Activated T-cell treated with anti-CD3 and anti-CD28 coated beads, Interleukin-2, amount 50 U/mL, for 4 hours (primary cell): ENCODE results near the gene SPATA13. TPM values are rescaled to one million over a fixed set of nuclear protein-coding genes. Genes with fewer than 3 reads are reported as not detected.

Experiments used
- ATAC-seq, 2 donors: fragments of 200-7000 bp; cut with Tn5 transposase; one replicate each; pipeline ENCODE4 v1.10.0; 2021
- DNase-seq: peaks from one replicate; pipeline ENCODE4 v3.0.0-alpha.2; 2020
- H3K27me3 Mint-ChIP-seq: one replicate; pipeline ENCODE4 v1.8.0; 2021; ENCODE audit warnings: low read depth, mixed read lengths
- H3K36me3 Mint-ChIP-seq: one replicate; pipeline ENCODE4 v1.8.0; 2022; ENCODE audit warnings: mixed read lengths; ENCODE audit not compliant: insufficient read depth
- H3K4me1 Mint-ChIP-seq: one replicate; pipeline ENCODE4 v1.8.0; 2021; ENCODE audit warnings: low read depth, mixed read lengths
- H3K4me3 Mint-ChIP-seq: one replicate; pipeline ENCODE4 v1.8.0; 2021; ENCODE audit warnings: mild to moderate bottlenecking, moderate library complexity, mixed read lengths
- H3K9me3 Mint-ChIP-seq: one replicate; pipeline ENCODE4 v1.8.0; 2021; ENCODE audit warnings: mixed read lengths
- total RNA-seq, 3 donors: library from RNA; stranded (reverse); gene quantifications; one replicate each; pipeline ENCODE4 v1.2.1, GENCODE V29; 2021

SPATA13 gene
- total RNA-seq, 3 donors from 2014 or later = 50.3 to 54.0 (median 52.8) TPM

DNA sequence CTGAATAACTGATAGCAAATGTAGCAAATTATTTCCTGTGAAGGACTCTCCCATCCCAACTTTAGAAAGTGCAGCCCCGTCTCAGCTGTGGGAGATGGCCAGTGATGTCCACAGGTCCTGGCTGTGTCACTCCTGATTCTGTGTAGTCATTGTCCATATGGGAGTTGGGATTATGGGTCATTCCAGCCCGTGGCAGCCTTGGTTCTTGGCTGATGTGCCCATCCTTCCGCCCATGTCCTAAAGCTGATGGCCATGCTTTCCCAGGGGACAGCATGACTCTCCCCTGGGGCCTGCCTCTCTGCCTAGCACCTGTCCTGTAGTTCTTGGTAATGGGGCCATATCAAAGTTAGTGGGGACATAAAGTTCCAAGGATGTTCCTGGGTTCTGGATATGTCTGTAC lies 104.9 kb downstream of the SPATA13 start:
- H3K36me3 Mint-ChIP-seq = peaks cover 18% of the 10 kb centered on the region

DNA sequence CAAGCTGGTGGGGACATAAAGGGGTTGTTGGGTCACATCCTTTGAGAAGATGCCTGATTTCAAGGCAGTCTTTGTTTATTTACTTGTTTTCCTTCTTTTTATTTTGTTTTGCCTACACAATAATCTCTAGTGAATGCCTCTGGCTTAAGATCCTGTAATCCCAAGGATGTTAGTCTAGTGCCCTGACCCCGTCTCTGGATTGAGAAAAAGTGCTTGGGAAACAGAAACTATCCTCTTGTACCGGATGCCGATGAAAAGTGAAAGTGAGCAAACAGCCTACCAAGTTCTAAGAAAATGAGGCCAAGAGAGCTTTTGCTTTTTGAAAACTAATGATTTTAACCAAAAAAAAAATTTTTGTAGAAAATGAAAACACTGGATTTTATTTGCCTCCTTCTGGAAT lies 106.8 kb downstream of the SPATA13 start:
- Mint-ChIP-seq H3K4me1 (peaks cover 89% of the 10 kb centered on the region), H3K4me3 (peak overlapping the region; percentile 74), H3K27me3 (no peaks in the 10 kb centered on the region), H3K36me3 (peaks cover 13% of the 10 kb centered on the region), H3K9me3 (no peaks in the 10 kb centered on the region)
- ATAC-seq (no peak), DNase-seq (no peak)

More for the DNA sequence above, 104.9 kb downstream of the SPATA13 start:
- Mint-ChIP-seq H3K9me3 (no peaks in the 10 kb centered on the region), H3K4me3 (peak overlapping the region; percentile 71), H3K4me1 (peaks cover 92% of the 10 kb centered on the region), H3K27me3 (no peaks in the 10 kb centered on the region)
- DNase-seq = no peak
- ATAC-seq = no peak

DNA sequence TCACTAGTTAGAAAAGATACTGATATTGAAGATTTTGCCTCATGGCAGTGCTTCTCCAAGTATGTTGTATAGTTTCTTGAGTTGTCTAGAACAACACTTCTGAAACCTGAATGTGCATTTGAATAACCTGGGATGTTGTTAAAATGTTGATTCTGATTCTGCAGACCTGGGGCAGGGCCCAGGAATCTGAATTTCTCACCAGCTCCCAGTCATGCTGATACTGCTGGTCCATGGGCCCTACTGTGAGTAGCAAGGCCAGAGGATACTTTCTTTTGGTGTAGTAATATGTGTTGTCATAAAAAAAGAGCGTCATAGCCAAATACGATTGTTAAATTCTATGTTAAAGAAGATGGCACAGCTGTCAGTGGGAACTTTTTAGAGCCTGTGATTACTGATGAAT lies 107.3 kb downstream of the SPATA13 start:
- no peak for ATAC-seq
- Mint-ChIP-seq H3K4me3 (peak overlapping the region; percentile 74), H3K36me3 (peaks cover 14% of the 10 kb centered on the region), H3K9me3 (no peaks in the 10 kb centered on the region), H3K4me1 (peaks cover 90% of the 10 kb centered on the region), H3K27me3 (no peaks in the 10 kb centered on the region)
- DNase-seq = no peak

DNA sequence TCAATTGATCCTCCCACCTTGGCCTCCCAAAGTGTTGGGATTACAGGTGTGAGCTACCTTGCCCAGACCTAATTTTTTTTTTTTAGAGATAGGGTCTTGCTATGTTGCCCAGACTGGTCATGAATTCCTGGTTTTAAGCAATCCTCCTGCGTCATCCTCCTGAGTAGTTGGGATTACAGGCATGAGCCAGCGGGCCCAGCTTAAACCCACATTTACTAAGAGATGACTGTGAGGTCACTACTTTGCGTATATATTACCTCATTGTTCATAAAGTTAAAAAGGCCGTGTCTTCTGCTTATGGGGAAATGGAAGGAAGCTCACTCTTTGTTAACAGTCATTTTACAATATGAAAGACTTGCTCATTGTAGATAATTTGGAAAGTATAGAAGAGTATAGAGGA lies 109.3 kb downstream of the SPATA13 start:
- ATAC-seq (no peak), DNase-seq (no peak)
- peak overlapping the region; percentile 91 for H3K4me3 Mint-ChIP-seq
- no peaks in the 10 kb centered on the region for H3K9me3 Mint-ChIP-seq
- peaks cover 17% of the 10 kb centered on the region for H3K36me3 Mint-ChIP-seq
- H3K27me3 Mint-ChIP-seq = no peaks in the 10 kb centered on the region
- peaks cover 90% of the 10 kb centered on the region for H3K4me1 Mint-ChIP-seq

DNA sequence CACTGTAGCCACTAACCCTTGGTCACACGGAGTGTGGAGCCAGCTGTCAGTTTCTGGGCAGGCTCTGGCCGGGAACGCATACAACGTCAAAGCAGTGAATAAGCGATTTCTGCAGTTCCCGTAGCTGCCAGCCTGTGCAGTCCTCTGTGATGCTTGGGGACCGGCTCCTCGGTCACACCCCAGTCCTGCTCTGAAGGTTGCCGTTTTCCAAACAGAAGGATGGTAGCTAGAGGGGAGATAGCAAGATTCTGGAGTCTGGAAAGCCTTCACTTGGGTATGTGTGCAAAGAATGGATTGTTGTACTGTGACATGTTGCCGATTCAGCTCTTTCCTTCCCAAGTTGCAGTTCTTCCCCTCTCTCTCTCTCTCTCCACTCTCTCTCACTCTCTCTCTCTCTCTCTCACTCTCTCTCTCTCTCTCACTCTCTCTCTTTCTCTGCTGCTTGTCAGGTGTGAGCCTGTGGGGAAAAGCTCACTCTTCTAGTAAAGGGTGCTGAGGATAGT lies 110.2 kb downstream of the SPATA13 start:
- Mint-ChIP-seq H3K27me3 (no peaks in the 10 kb centered on the region), H3K9me3 (no peaks in the 10 kb centered on the region)
- peak; percentile 20 to 26 for ATAC-seq

DNA sequence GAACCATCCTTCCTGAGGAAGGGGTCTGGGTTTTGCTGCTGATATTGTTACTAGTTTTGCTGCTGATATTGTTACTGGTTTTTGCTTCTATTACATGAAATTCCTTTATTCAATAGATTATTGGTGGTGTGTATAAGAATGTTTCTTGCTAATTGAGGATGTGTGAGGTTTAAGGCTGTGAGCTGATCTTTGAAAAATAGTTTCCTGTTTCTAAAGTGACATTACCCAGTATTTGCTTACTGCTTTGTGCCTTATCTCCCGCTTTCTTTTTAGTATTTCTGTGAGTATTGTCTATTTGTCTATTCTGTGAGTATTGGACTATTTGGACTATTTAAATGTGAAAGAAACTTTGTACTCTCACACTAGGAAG lies 110.7 kb downstream of the SPATA13 start:
- H3K36me3 Mint-ChIP-seq = peaks cover 17% of the 10 kb centered on the region
- H3K4me3 Mint-ChIP-seq = peak overlapping the region; percentile 91
- no peaks in the 10 kb centered on the region for H3K9me3 Mint-ChIP-seq
- ATAC-seq = no peak
- DNase-seq = no peak
- H3K27me3 Mint-ChIP-seq = no peaks in the 10 kb centered on the region
- peaks cover 92% of the 10 kb centered on the region for H3K4me1 Mint-ChIP-seq

More for the DNA sequence above, 110.2 kb downstream of the SPATA13 start:
- H3K36me3 Mint-ChIP-seq = peaks cover 17% of the 10 kb centered on the region
- DNase-seq = peak; percentile 39
- H3K4me1 Mint-ChIP-seq = peaks cover 90% of the 10 kb centered on the region
- peak overlapping the region; percentile 91 for H3K4me3 Mint-ChIP-seq

DNA sequence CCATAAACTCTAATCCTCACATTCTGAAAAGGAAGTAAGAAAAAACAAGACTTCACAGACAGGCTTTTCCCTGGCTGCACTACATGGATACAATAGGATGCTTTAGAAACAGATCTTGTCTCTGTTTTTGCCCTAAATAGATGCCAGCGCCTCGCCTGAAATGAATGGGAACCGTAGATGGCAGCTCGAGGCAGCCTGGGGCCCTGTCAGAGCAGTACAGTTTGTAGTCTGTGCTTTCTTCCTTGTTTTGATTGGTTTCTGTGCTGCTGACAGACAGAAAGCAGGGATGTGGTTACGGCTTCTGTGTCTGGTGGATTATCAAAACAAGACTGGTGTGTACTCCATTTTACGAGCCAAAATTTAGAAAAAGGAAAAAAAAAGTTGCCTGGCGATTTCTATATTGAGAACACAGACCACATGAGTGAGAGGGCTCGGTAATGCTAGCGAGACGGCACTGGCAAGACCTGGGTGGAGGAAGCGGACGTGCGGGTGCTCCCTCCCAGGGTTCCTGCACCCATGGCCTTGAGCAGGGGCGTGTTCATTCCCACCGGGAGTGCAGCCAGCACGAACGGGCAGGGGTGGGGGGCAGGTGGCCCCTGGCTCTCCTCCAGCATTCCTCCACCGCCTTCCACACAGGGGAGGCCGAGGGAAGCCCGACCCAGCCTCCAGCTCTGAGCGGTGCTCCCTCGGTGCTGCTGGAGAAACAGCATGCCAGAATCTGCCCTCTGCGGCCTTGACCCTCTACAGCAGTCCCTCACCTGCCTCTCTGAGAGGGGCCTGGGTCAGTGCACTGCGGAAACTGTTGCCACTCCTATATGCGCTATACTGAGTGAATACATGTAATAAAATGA lies 111.3 kb downstream of the SPATA13 start:
- peak overlapping the region; percentile 91 for H3K4me3 Mint-ChIP-seq

DNA sequence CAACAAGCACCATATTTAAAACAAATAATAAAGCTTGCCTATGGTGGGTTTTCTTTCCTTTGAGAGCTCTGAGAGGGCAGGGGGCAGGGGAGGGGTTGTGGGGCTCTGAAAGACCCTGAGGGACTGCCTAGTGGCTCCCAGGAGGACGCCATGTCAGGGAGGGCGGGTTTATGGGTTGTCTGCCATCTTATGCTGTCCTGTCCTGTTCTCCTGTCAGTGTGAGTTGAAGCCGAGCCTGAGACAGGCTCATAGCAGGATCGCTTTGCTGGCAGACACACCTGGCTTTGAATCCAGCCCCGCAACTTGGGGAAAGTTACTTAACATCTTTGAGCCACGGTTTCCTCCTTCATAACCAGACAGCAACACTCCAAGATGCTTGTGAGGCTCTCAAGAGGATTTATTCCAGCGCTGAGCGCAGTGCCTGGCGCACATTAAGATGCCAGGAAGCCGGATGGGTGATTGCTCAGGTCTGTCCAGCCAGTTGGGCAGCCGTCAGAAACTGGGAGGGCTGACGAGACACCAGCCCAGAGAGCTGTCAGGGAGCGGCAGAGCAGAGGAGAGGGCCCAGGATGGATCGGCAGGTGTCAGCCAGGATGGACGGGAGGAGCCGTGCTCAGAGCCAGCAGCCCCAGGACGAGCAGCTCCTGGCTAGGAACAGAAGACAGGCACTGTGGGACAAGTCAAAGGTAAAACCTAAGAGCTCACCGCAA lies 112.1 kb downstream of the SPATA13 start:
- Mint-ChIP-seq H3K36me3 (peaks cover 9% of the 10 kb centered on the region), H3K27me3 (no peaks in the 10 kb centered on the region), H3K4me3 (peak overlapping the region; percentile 91), H3K4me1 (peaks cover 92% of the 10 kb centered on the region), H3K9me3 (no peaks in the 10 kb centered on the region)
- no peak for ATAC-seq
- DNase-seq = no peak

More for the DNA sequence above, 111.3 kb downstream of the SPATA13 start:
- ATAC-seq (peak; percentile 62 to 69), DNase-seq (peak; percentile 36)
- H3K36me3 Mint-ChIP-seq = peaks cover 16% of the 10 kb centered on the region
- H3K27me3 Mint-ChIP-seq = no peaks in the 10 kb centered on the region
- H3K4me1 Mint-ChIP-seq = peaks cover 92% of the 10 kb centered on the region
- no peaks in the 10 kb centered on the region for H3K9me3 Mint-ChIP-seq

DNA sequence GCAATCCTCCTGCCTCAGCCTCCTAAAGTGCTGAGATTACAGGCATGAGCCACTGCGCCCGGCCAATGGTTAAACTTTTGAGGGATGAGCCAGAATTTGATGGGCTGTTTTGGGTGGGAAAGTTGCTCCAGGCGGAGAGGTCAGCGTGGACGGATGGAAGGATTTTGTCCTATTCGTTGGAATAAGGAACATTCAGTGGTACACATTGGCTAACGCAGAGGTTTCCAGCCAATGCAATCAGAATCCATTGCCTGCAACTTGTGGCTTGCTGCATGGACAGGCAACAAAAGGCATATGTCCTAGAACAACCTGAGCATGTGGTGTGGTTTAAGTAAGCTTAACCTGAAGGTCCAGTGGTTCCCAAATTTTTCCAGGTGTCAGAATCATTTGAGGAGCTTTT lies 113.4 kb downstream of the SPATA13 start:
- Mint-ChIP-seq H3K9me3 (no peaks in the 10 kb centered on the region), H3K4me3 (peak overlapping the region; percentile 57), H3K36me3 (peaks cover 5% of the 10 kb centered on the region), H3K27me3 (no peaks in the 10 kb centered on the region), H3K4me1 (peaks cover 89% of the 10 kb centered on the region)
- DNase-seq (no peak), ATAC-seq (no peak)

DNA sequence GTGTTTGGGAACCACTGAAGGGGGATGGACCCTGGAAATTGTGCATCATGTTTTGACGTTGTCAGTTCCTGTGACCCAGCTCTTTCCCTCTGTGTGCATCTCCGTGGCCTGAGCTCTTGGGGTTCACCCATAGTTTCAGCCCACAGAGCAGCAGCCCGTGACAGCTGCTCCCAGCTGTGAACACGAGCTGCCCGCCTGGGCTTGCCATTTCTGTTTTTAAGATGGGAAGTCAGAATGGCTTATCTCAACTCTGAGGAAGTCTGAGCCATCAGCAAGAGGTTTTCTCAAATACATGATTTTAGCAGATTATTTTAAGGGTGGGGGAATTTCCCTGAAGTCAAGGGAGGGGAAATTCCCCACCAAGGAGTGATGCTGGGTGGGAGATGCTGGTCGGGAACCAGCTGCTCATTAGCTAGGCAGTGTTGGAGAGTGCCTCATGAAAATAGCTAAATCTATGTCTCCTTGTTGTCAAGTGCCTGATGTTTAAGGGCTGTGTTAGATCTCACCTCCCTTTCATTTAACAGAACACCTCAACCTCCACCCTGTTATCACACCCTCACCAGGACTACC lies 114.0 kb downstream of the SPATA13 start:
- H3K36me3 Mint-ChIP-seq = peaks cover 9% of the 10 kb centered on the region
- DNase-seq (peak; percentile 66), ATAC-seq (peak; percentile 71 to 82)
- no peaks in the 10 kb centered on the region for H3K9me3 Mint-ChIP-seq
- H3K4me3 Mint-ChIP-seq = peak overlapping the region; percentile 57
- no peaks in the 10 kb centered on the region for H3K27me3 Mint-ChIP-seq
- H3K4me1 Mint-ChIP-seq = peaks cover 91% of the 10 kb centered on the region

DNA sequence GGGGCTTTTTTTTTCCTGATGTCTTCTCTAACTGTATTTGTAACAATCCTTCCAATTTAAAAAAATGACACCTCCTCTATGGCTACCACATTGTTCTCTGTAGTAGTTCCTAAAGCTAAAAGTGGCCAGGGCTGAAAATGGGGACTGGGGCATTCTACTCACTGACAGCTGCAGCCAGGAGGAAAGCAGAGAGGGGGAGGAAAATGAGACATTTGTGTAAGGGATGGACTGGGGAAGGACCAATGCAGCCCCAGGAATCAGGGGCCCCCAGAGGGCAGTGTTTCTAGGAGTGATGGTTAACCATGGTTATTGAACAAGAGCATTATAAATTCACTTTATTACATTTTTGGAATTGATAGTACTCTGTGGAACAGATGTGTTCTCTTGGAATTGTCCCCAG lies 114.5 kb downstream of the SPATA13 start:
- DNase-seq (no peak), ATAC-seq (no peak)
- peaks cover 13% of the 10 kb centered on the region for H3K36me3 Mint-ChIP-seq
- H3K9me3 Mint-ChIP-seq = no peaks in the 10 kb centered on the region
- H3K4me1 Mint-ChIP-seq = peaks cover 93% of the 10 kb centered on the region
- no peaks in the 10 kb centered on the region for H3K27me3 Mint-ChIP-seq
- H3K4me3 Mint-ChIP-seq = peak overlapping the region; percentile 57

DNA sequence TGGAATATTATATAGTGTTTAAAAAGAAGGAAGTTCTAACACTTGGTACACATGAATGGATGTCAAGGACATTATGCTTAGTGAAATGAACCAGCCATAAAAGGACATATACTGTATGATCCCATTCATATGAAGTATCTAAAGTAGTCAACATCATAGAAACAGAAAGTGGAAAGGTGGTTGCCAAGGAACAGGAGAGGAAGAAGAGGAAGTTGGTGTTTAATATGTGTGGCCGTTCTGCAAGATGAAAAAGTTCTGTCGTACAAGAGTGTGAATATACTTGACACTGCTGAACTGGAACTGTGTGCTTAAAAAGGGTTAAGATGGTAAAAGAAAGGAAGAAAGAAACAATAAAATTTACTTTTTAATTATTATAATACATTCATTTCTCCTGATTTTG lies 115.8 kb downstream of the SPATA13 start:
- peak overlapping the region; percentile 27 for H3K4me3 Mint-ChIP-seq
- H3K9me3 Mint-ChIP-seq = no peaks in the 10 kb centered on the region
- H3K27me3 Mint-ChIP-seq = no peaks in the 10 kb centered on the region
- peaks cover 13% of the 10 kb centered on the region for H3K36me3 Mint-ChIP-seq
- peaks cover 92% of the 10 kb centered on the region for H3K4me1 Mint-ChIP-seq
- no peak for ATAC-seq
- DNase-seq = no peak

DNA sequence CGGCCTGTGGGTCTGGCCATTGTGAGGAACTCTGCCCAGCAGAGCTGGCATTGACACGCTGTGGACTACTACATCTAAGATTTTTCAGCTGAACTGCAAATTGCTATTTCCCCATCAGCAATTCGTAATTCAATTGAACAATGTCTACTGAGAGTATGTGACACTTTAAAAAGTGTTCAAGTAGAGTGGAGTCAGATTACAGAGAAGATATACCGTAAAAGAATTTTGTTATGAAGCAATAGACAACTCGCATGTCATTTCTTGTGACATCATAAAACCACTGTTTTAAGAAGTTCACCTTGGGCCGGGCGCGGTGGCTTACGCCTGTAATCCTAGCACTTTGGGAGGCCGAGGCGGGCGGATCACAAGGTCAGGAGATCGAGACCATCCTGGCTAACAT lies 116.3 kb downstream of the SPATA13 start:
- Mint-ChIP-seq H3K9me3 (no peaks in the 10 kb centered on the region), H3K36me3 (peaks cover 13% of the 10 kb centered on the region), H3K4me3 (no peak overlapping the region), H3K4me1 (peaks cover 89% of the 10 kb centered on the region), H3K27me3 (no peaks in the 10 kb centered on the region)
- ATAC-seq (no peak), DNase-seq (no peak)

DNA sequence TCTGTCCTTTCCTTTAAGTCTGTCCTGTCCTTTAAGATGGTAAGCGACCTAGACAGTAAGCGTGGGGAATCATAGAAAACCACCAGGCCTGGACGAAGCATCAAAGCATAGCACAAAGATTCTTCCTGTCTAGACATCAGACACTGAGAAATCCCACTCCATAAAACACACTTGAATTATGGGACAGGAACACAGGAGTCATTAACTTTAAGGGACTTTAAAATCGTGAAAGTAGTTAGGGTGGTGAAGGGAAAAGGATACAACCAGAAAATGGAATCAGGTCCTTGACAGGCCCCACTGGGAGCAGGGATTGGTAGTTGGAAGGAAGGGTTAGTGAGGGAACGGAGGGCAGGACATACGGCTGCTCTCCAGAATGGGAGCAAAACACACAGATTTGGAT lies 117.2 kb downstream of the SPATA13 start:
- H3K4me3 Mint-ChIP-seq = no peak overlapping the region
- peaks cover 14% of the 10 kb centered on the region for H3K36me3 Mint-ChIP-seq
- no peak for ATAC-seq

More for the DNA sequence above, 117.2 kb downstream of the SPATA13 start:
- H3K4me1 Mint-ChIP-seq = peaks cover 91% of the 10 kb centered on the region
- no peak for DNase-seq
- H3K9me3 Mint-ChIP-seq = no peaks in the 10 kb centered on the region
- no peaks in the 10 kb centered on the region for H3K27me3 Mint-ChIP-seq
